OCI-LY3 (cell line): ENCODE data around the gene GTF2H3.
A peak's percentile ranks its signal among the peaks of the same experiment; 100 is the strongest.

ENCODE experiments used
- H2AFZ ChIP-seq: fragments of 200-600, 300-600 bp; shearing (Covaris generic); 2 replicates; pipeline ENCODE4 v1.6.0; 2014; ENCODE audit warnings: antibody characterized with exemption, low read depth, low read length
- H3K27ac ChIP-seq: fragments of 200-600, 300-600 bp; sonication (generic); 2 replicates; pipeline ENCODE4 v1.5.1; 2014; ENCODE audit warnings: mild to moderate bottlenecking, low read length, moderate library complexity, mixed read lengths
- H3K27me3 ChIP-seq: fragments of 200-600, 300-600 bp; sonication (generic); 2 replicates; pipeline ENCODE4 v1.6.1; 2014; ENCODE audit warnings: low read depth, low read length, mixed read lengths
- H3K36me3 ChIP-seq: fragments of 200-600, 300-600 bp; sonication (generic); replicated peaks from 2 replicates; pipeline ENCODE3; 2014; ENCODE audit warnings: low read depth, low read length, mixed read lengths
- H3K4me1 ChIP-seq: fragments of 300-600, 200-600 bp; sonication (generic); 2 replicates; pipeline ENCODE4 v1.6.1; 2014; ENCODE audit warnings: low read length, mixed read lengths
- H3K4me2 ChIP-seq: fragments of 200-600, 300-600 bp; sonication (generic); 2 replicates; pipeline ENCODE4 v1.6.1; 2014; ENCODE audit warnings: low read length, mixed read lengths
- H3K4me3 ChIP-seq: fragments of 300-600, 200-600 bp; sonication (generic); 2 replicates; pipeline ENCODE4 v1.5.1; 2014; ENCODE audit warnings: antibody characterized with exemption, mild to moderate bottlenecking, low read length, moderate library complexity
- H3K79me2 ChIP-seq: fragments of 300-600, 200-600 bp; shearing (Covaris generic); 2 replicates; pipeline ENCODE4 v1.6.1; 2014; ENCODE audit warnings: mild to moderate bottlenecking, low read length, mixed read lengths
- H3K9ac ChIP-seq: fragments of 300-600, 200-600 bp; shearing (Covaris generic); 2 replicates; pipeline ENCODE4 v1.6.0; 2014; ENCODE audit warnings: mild to moderate bottlenecking, low read length, moderate library complexity
- H3K9me3 ChIP-seq: fragments of 200-600, 300-600 bp; shearing (Covaris generic); 2 replicates; pipeline ENCODE4 v1.6.1; 2014; ENCODE audit warnings: low read length, mixed read lengths; ENCODE audit not compliant: insufficient read depth
- H4K20me1 ChIP-seq: fragments of 200-600, 300-600 bp; sonication (generic); 2 replicates; pipeline ENCODE4 v1.6.1; 2016; ENCODE audit warnings: low read length, mixed read lengths; ENCODE audit not compliant: insufficient read depth
- EZH2phosphoT487 ChIP-seq: fragments of 200-600 bp; shearing (Covaris generic); IDR thresholded peaks from 2 replicates; pipeline ENCODE4 v1.6.1; 2018; ENCODE audit warnings: antibody characterized with exemption, mixed run types, low read depth
- TF ChIP-seq, protein P1 (sequence below): fragments of 200-600, 300-600 bp; sonication (generic); IDR thresholded peaks from 2 replicates; pipeline ENCODE4 v1.5.1; 2014; ENCODE audit warnings: antibody characterized with exemption, low read length, low read depth

Gene GTF2H3

DNA sequence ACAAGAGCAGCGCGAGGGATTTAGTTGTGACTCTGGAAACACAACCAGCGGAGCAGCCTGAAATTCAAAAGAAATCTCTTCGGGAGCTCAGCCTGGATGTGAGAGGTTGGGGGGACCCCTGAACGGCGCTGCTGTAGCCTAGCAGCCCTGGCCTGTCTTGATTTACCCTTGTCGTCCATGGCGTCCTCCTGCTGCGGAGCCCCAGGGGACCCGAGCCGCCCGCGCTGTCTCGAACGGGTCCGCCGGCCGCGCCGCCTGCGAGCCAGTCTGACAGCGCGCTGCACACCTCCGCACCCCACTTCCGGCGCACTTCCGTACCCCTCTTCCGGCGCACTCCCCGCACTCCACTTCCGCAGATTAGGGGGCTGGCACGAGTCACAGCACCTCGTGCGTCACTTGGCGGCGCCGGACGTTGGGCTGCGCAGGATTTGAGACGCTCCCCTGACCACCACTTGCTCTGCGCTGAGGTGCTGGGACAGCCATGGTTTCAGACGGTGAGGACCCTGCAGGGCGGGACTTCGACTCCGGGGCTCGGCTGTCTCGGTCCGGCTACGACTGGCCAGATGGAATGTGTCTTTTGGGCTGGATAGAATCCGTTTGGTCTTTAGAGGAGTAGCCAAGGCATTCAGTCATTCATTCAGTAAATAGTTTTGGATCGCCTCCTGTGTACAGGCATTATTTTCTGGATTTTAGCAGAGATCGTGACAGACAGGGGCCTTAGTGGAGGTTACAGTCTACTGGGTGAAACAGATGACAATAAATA lies at the start of gene GTF2H3, which contains the start of gene EIF2B1:
TSS of gene GTF2H3 (plus strand) at position 451 of the 763 bp plus-strand sequence. CDS start at position 482, 31 bp downstream.
TSS of gene EIF2B1 (minus strand) at position 308 of the 763 bp plus-strand sequence. CDS start at position 179, 129 bp downstream.
- Histone ChIP-seq H3K4me3 (peak within 1 kb of the TSS; percentile 86), H2AFZ (peak within 1 kb of the TSS; percentile 70), H3K27ac (peak within 1 kb of the TSS; percentile 43), H3K79me2 (peaks cover 55% of the 10 kb centered on the region), H3K9ac (peak within 1 kb of the TSS; percentile 84), H3K4me2 (peak within 1 kb of the TSS; percentile 97), H3K36me3 (peaks cover 20% of the 10 kb centered on the region), H3K4me1 (peaks cover 10% of the 10 kb centered on the region), H3K27me3 (no peaks in the 10 kb centered on the region), H4K20me1 (no peaks in the 10 kb centered on the region), H3K9me3 (no peaks in the 10 kb centered on the region)
- TF ChIP-seq, protein P1, sequence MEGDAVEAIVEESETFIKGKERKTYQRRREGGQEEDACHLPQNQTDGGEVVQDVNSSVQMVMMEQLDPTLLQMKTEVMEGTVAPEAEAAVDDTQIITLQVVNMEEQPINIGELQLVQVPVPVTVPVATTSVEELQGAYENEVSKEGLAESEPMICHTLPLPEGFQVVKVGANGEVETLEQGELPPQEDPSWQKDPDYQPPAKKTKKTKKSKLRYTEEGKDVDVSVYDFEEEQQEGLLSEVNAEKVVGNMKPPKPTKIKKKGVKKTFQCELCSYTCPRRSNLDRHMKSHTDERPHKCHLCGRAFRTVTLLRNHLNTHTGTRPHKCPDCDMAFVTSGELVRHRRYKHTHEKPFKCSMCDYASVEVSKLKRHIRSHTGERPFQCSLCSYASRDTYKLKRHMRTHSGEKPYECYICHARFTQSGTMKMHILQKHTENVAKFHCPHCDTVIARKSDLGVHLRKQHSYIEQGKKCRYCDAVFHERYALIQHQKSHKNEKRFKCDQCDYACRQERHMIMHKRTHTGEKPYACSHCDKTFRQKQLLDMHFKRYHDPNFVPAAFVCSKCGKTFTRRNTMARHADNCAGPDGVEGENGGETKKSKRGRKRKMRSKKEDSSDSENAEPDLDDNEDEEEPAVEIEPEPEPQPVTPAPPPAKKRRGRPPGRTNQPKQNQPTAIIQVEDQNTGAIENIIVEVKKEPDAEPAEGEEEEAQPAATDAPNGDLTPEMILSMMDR, result no peak
- TF ChIP-seq EZH2phosphoT487, result no peak

GRCh38 chr12:123591702-123592481 lies 41.7 kb upstream of the GTF2H3 start:
- TF ChIP-seq, protein P1, result no peak
- TF ChIP-seq EZH2phosphoT487, result no peak
- H3K9ac ChIP-seq, result no peak overlapping the region
- H3K4me3 ChIP-seq, result no peak overlapping the region
- no peak overlapping the region for H3K27ac ChIP-seq
- no peaks in the 10 kb centered on the region for H3K27me3 ChIP-seq
- no peak overlapping the region for H3K4me2 ChIP-seq
- H4K20me1 ChIP-seq, result peaks cover 32% of the 10 kb centered on the region
- H3K36me3 ChIP-seq, result peaks cover 53% of the 10 kb centered on the region
- H2AFZ ChIP-seq, result no peak overlapping the region
- peaks cover 84% of the 10 kb centered on the region for H3K79me2 ChIP-seq
- H3K4me1 ChIP-seq, result no peaks in the 10 kb centered on the region
- H3K9me3 ChIP-seq, result no peaks in the 10 kb centered on the region

GRCh38 chr12:123595729-123596128 lies 37.9 kb upstream of the GTF2H3 start:
- H4K20me1 ChIP-seq, result peaks cover 21% of the 10 kb centered on the region
- H3K79me2 ChIP-seq, result peaks cover 61% of the 10 kb centered on the region
- H3K9ac ChIP-seq, result no peak overlapping the region
- no peaks in the 10 kb centered on the region for H3K27me3 ChIP-seq
- TF ChIP-seq EZH2phosphoT487, result no peak
- TF ChIP-seq, protein P1, result no peak
- H3K9me3 ChIP-seq, result no peaks in the 10 kb centered on the region
- no peak overlapping the region for H3K4me3 ChIP-seq
- H2AFZ ChIP-seq, result no peak overlapping the region
- H3K4me1 ChIP-seq, result peaks cover under 1% of the 10 kb centered on the region; the same call in 1 of the 2 replicates
- H3K4me2 ChIP-seq, result no peak overlapping the region
- peaks cover 41% of the 10 kb centered on the region for H3K36me3 ChIP-seq
- H3K27ac ChIP-seq, result no peak overlapping the region

- H3K36me3 ChIP-seq, result peaks cover 32% of the 10 kb centered on the region
- no peaks in the 10 kb centered on the region for H3K9me3 ChIP-seq
- no peak overlapping the region for H3K9ac ChIP-seq
- TF ChIP-seq EZH2phosphoT487, result no peak
- TF ChIP-seq, protein P1, result no peak
- H3K27me3 ChIP-seq, result no peaks in the 10 kb centered on the region
- no peak overlapping the region for H3K4me2 ChIP-seq
- H3K4me3 ChIP-seq, result no peak overlapping the region
- H3K27ac ChIP-seq, result no peak overlapping the region
- peaks cover 5% of the 10 kb centered on the region; the same call in 1 of the 2 replicates for H3K4me1 ChIP-seq
- H2AFZ ChIP-seq, result no peak overlapping the region
- peaks cover 62% of the 10 kb centered on the region for H3K79me2 ChIP-seq
- H4K20me1 ChIP-seq, result peaks cover 15% of the 10 kb centered on the region
Observed at GRCh38 chr12:123597100-123597499, 36.5 kb upstream of the GTF2H3 start.
